ENCODE results near the gene KDM4C.
A peak's percentile ranks its signal among the peaks of the same experiment; 100 is the strongest.

KDM4C gene

DNA sequence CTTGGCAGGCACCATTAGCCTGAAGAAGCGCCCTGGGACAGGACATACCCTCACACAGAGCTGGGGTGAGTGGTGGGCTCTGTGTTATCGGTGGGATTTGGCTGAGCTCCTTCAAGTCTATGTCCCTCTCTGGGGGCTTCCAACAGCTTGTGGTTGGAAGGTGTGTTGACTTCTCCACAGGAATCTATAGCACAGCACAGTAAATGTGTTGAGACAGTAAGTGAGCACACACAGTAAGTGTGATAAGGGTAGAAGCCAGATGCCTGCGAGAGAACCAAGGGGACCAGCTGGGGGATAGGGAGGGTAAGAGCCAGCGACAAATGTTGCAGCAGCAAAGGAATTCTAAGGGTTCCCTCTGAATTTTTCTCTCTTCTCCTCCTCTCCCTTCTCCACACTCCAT, 448.0 kb downstream of the KDM4C start:
- Histone ChIP-seq H3K36me3 (ENCODE audit: insufficient read depth, low read length) (no peaks in the 10 kb centered on the region), H3K79me2 (ENCODE audit: control insufficient read depth, insufficient read depth, low read length, unreplicated experiment) (no peaks in the 10 kb centered on the region), H3K27ac (ENCODE audit: low read depth, low read length) (no peak overlapping the region), H2AFZ (ENCODE audit: low read length, unreplicated experiment) (no peak overlapping the region), H3K4me3 (ENCODE audit: low read depth, low read length) (no peak overlapping the region), H3K4me1 (ENCODE audit: control insufficient read depth, insufficient read depth, low read length, unreplicated experiment) (no peaks in the 10 kb centered on the region), H3K27me3 (ENCODE audit: insufficient read depth, low read length) (peaks cover 51% of the 10 kb centered on the region)

DNA sequence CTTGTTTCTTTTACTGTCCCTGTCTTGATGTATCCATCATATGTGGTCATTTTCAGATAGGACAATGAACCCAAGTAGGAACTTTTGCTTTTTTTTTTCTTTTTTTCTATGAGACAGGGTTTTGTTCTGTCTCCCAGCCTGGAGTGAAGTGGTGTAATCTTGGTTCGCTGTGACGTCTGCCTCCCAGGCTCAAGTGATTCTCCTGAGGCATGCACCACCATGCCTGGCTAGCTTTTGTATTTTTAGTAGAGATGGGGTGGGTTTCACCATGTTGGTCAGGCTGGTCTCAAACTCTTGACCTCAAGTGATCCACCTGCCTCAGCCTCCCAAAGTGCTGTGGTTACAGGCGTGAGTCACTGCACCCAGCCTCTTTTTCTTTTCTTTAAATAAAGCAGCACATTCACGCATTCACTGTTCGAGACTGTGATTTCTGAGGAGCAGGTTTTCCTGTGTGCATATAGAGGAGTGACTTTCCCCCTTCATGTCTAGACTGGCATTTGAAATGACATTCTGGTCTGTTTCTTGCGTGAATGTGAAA, 448.5 kb downstream of the KDM4C start:
- Histone ChIP-seq H3K4me1 (ENCODE audit: control insufficient read depth, insufficient read depth, low read length, unreplicated experiment) (no peaks in the 10 kb centered on the region), H3K4me3 (ENCODE audit: low read depth, low read length) (no peak overlapping the region), H2AFZ (ENCODE audit: low read length, unreplicated experiment) (no peak overlapping the region)

DNA sequence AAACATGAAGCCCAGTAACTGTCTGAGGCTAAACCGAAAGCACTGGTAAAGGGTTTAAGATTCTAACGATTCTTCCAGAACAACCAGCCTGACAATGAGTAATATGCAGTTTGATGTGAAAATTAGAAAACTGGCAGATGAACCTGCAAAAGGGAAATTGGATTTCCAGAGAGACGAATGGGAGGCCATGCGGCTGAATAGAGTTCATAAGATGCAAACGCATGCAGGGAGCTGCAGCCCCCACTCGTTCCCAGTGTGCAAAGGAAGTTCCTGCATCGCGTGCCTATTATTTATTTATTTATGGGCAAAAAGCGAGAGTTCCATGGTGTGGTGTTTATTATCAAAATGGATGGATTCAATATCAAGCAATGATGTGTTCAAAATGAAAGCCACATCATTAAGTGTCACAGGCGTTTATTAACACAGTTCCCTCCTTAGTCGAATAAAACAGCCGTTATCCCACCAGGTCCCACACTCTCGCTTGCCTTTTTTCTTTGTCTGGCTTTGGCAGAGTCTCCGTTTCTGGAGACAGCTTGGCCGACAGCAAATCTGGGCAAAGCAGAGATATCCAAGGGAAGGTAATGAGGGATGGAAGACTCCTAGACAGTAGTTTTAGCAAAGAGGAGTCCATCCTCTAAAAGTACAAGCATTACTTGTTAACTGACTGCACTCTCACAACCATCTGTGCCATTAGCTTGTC, 451.4 kb downstream of the KDM4C start:
- no peaks in the 10 kb centered on the region for H3K36me3 ChIP-seq (ENCODE audit: insufficient read depth, low read length)
- peak overlapping the region; percentile 49 for H3K4me3 ChIP-seq (ENCODE audit: low read depth, low read length)

More for the DNA sequence above, 448.5 kb downstream of the KDM4C start:
- H3K36me3 ChIP-seq (ENCODE audit: insufficient read depth, low read length): no peaks in the 10 kb centered on the region
- H3K27me3 ChIP-seq (ENCODE audit: insufficient read depth, low read length): peaks cover 49% of the 10 kb centered on the region
- H3K79me2 ChIP-seq (ENCODE audit: control insufficient read depth, insufficient read depth, low read length, unreplicated experiment): no peaks in the 10 kb centered on the region
- no peak overlapping the region for H3K27ac ChIP-seq (ENCODE audit: low read depth, low read length)

DNA sequence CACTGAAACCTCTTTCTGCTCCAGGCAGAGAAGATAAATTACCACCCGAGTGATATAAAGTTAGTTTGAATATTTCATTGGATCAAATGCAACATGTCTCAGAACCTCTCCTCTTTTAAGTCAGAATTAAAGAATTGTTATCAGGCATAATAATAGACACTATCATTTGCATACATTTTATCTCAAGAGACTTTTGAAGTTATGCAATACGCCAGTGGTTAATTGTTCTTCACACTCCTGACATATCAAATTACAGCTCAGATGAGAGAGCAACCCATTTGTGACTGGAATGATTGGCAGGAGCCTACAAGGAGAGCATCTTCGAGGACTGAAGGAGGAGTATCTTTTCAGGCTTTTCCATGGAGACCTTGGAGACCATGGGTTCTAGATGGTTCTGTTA, 452.2 kb downstream of the KDM4C start:
- Histone ChIP-seq H3K27me3 (ENCODE audit: insufficient read depth, low read length) (peaks cover 27% of the 10 kb centered on the region), H3K4me3 (ENCODE audit: low read depth, low read length) (no peak overlapping the region), H3K79me2 (ENCODE audit: control insufficient read depth, insufficient read depth, low read length, unreplicated experiment) (no peaks in the 10 kb centered on the region), H3K27ac (ENCODE audit: low read depth, low read length) (no peak overlapping the region), H3K4me1 (ENCODE audit: control insufficient read depth, insufficient read depth, low read length, unreplicated experiment) (no peaks in the 10 kb centered on the region), H3K36me3 (ENCODE audit: insufficient read depth, low read length) (no peaks in the 10 kb centered on the region), H2AFZ (ENCODE audit: low read length, unreplicated experiment) (no peak overlapping the region)

More for the DNA sequence above, 451.4 kb downstream of the KDM4C start:
- Histone ChIP-seq H3K79me2 (ENCODE audit: control insufficient read depth, insufficient read depth, low read length, unreplicated experiment) (no peaks in the 10 kb centered on the region), H2AFZ (ENCODE audit: low read length, unreplicated experiment) (peak overlapping the region; percentile 6), H3K27ac (ENCODE audit: low read depth, low read length) (no peak overlapping the region), H3K4me1 (ENCODE audit: control insufficient read depth, insufficient read depth, low read length, unreplicated experiment) (no peaks in the 10 kb centered on the region), H3K27me3 (ENCODE audit: insufficient read depth, low read length) (peaks cover 30% of the 10 kb centered on the region)

DNA sequence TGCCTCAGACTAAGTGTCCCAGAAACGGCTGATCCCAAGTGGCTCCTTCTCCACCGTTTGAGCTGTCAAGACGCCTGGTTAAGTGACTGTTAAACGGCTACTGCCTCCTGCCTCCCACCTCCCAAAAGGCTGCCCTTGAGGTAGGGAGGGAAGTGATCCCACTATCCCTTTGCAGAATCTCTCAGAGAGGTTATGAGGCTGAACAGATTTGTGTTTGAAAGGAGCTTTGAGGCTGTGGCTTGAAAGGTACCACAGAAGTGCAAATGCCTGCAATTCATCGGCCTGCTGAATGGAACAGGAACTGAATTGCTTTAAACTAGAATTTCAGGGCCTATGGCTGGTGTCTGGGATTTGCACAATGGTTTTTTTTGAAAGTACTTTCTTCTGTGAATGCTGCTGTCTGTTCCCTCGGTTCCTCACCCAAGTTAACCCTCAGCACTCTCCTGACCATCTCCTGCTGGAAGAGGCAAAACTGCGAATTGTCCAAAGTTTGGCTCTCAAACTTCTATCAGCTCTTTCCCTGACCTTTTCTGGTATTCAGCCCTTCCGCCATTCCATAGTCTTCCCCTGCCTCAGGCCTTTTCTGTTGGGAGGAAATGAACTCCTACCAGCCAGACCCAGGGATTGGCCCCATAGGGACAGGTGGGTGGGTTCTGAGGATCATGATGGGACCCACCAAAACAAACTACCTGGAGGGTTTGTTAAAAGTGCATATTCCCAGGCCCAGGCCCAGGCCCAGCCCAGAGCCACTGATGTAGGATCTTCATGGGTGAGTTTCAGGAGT, 453.3 kb downstream of the KDM4C start:
- Histone ChIP-seq H3K36me3 (ENCODE audit: insufficient read depth, low read length) (no peaks in the 10 kb centered on the region), H2AFZ (ENCODE audit: low read length, unreplicated experiment) (no peak overlapping the region), H3K79me2 (ENCODE audit: control insufficient read depth, insufficient read depth, low read length, unreplicated experiment) (no peaks in the 10 kb centered on the region), H3K27ac (ENCODE audit: low read depth, low read length) (no peak overlapping the region), H3K27me3 (ENCODE audit: insufficient read depth, low read length) (peaks cover 19% of the 10 kb centered on the region), H3K4me3 (ENCODE audit: low read depth, low read length) (no peak overlapping the region), H3K4me1 (ENCODE audit: control insufficient read depth, insufficient read depth, low read length, unreplicated experiment) (no peaks in the 10 kb centered on the region)

DNA sequence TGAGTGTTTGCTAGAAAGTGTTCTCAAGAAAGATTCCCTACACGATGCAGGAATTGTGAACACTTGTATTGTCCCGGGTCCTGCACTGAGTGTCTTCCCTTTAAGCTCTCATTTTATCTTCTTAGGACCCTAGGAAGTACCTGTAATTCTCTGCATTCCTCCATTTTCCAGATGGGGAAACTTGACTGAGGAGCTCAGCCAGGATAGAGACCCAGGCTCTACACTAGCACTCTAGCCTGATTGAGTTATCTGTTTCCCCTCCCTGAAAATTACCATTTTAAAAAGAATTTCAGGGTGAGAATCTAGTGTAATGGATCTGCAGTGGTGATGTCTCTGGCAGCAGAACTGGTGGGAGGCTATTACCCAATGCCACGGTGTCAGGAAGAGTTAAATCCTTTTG, 453.9 kb downstream of the KDM4C start:
- Histone ChIP-seq H3K27ac (ENCODE audit: low read depth, low read length) (no peak overlapping the region), H3K36me3 (ENCODE audit: insufficient read depth, low read length) (no peaks in the 10 kb centered on the region), H3K79me2 (ENCODE audit: control insufficient read depth, insufficient read depth, low read length, unreplicated experiment) (no peaks in the 10 kb centered on the region), H3K27me3 (ENCODE audit: insufficient read depth, low read length) (peaks cover 19% of the 10 kb centered on the region), H3K4me3 (ENCODE audit: low read depth, low read length) (no peak overlapping the region), H2AFZ (ENCODE audit: low read length, unreplicated experiment) (no peak overlapping the region), H3K4me1 (ENCODE audit: control insufficient read depth, insufficient read depth, low read length, unreplicated experiment) (no peaks in the 10 kb centered on the region)

DNA sequence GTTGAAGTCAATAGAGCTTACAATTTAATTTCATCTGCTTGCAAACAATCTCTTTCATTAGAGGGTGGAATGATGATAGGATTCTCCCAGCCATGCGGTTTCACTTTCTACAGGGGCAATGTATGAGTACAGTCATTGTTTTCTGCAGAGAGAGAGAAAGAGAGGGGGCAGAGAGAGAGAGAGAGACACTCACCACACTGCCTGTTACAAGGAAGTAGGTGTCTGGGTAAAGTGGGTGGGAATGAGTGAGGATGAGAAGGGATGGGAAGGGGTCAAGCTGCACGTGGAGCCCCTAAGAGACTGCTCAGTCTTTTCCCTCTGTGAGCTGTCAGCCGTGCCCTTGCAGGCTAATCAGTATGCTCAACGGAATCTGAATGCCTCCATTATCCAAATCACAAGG, 454.3 kb downstream of the KDM4C start:
- Histone ChIP-seq H3K4me3 (ENCODE audit: low read depth, low read length) (no peak overlapping the region), H3K27ac (ENCODE audit: low read depth, low read length) (no peak overlapping the region), H3K27me3 (ENCODE audit: insufficient read depth, low read length) (peaks cover 19% of the 10 kb centered on the region), H3K36me3 (ENCODE audit: insufficient read depth, low read length) (no peaks in the 10 kb centered on the region), H3K79me2 (ENCODE audit: control insufficient read depth, insufficient read depth, low read length, unreplicated experiment) (no peaks in the 10 kb centered on the region), H3K4me1 (ENCODE audit: control insufficient read depth, insufficient read depth, low read length, unreplicated experiment) (no peaks in the 10 kb centered on the region), H2AFZ (ENCODE audit: low read length, unreplicated experiment) (no peak overlapping the region)

DNA sequence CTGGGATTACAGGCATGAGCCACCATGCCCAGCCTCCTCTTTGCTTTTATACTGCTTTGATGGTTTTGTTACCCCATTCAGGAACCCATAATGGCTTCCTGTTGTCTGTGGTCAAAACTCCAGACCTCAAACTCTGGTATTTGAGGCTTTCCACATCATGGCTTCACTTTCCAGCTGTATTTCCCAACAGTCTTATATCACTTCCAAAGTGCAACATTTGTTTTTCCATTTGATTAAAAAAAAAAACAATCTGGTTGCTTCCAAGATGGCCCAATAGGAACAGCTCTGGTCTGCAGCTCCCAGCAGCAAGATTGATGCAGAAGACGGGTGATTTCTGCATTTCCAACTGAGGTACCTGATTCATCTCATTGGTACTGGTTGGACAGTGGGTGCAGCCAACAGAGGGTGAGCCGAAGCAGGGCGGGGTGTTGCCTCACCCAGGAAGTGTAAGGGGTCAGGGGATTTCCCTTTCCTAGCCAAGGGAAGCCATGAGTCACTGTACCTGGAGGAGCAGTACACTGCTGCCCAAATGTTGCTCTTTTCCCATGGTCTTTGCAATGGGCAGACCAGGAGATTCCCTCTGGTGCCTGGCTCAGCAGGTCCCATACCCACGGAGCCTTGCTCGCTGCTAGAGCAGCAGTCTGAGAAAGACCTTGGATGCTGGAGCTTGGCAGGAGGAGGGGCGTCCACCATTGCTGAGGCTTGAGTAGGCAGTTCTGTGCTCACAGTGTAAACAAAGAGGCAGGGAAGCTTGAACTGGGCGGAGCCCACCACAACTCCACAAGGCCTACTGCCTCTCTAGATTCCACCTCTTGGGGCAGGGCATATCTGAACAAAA, 458.4 kb downstream of the KDM4C start:
- Histone ChIP-seq H3K4me3 (ENCODE audit: low read depth, low read length) (no peak overlapping the region), H3K27me3 (ENCODE audit: insufficient read depth, low read length) (no peaks in the 10 kb centered on the region; the same call in 1 of the 2 replicates), H3K79me2 (ENCODE audit: control insufficient read depth, insufficient read depth, low read length, unreplicated experiment) (no peaks in the 10 kb centered on the region), H3K4me1 (ENCODE audit: control insufficient read depth, insufficient read depth, low read length, unreplicated experiment) (no peaks in the 10 kb centered on the region), H3K36me3 (ENCODE audit: insufficient read depth, low read length) (no peaks in the 10 kb centered on the region), H3K27ac (ENCODE audit: low read depth, low read length) (no peak overlapping the region), H2AFZ (ENCODE audit: low read length, unreplicated experiment) (no peak overlapping the region)

DNA sequence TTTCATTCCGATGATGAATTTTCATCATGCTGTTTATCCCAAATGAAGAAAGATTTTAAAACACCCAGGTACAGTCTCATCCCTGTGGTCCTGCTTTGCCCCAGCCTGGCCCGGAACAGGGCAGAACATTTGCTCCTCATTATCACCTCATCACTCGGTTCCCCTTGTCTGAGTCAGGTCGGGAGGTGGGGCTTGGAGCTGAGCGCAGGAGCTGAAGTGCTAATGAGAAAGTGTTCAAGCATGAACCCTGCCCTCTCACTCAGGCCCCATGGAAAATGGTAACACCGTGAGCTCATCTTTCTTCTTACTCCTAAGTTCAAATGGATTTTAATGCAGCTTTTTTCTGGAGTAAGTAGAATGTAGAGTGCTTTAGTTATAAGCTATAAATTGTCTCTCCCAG, 466.2 kb downstream of the KDM4C start:
- Histone ChIP-seq H3K4me3 (ENCODE audit: low read depth, low read length) (no peak overlapping the region), H3K27me3 (ENCODE audit: insufficient read depth, low read length) (peaks cover 28% of the 10 kb centered on the region; the same call in 1 of the 2 replicates), H3K27ac (ENCODE audit: low read depth, low read length) (no peak overlapping the region), H3K79me2 (ENCODE audit: control insufficient read depth, insufficient read depth, low read length, unreplicated experiment) (no peaks in the 10 kb centered on the region), H2AFZ (ENCODE audit: low read length, unreplicated experiment) (no peak overlapping the region), H3K36me3 (ENCODE audit: insufficient read depth, low read length) (no peaks in the 10 kb centered on the region), H3K4me1 (ENCODE audit: control insufficient read depth, insufficient read depth, low read length, unreplicated experiment) (no peaks in the 10 kb centered on the region)
